NCI-H2196 treated with DMSO at 0.1 percent for 48 hours (cell line): ENCODE measurements around the gene TRIM9.

Experiments used
- DNase-seq: peaks from one replicate; lab custom pipeline; 2025; ENCODE audit not compliant: unreplicated experiment; lab: John Stamatoyannopoulos, UW

TRIM9 gene

GRCh38 chr14:51093371-51094281 is 1.3 kb downstream of the TRIM9 start:
- peak; percentile 87 for DNase-seq

DNA sequence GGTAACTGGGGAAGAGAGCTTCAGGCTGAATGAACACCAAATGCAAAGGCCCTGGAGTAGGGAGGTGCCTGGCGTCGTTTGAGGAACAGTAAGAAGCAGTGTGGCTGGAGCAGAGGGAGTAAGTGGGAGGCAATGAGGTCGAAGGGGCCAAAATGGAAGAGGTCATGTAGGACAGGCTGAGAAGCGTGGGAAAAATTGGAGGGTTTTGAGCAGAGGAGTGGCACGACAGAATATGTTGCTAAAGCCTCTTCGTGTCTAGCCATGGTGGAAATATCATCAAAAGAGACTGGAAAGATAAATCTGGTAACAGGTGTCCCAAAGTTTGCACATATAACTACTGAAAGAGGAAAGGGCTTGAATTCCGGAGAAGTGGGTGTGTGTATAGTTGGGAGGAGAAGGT is 1.9 kb downstream of the TRIM9 start:
- no peak for DNase-seq

DNA sequence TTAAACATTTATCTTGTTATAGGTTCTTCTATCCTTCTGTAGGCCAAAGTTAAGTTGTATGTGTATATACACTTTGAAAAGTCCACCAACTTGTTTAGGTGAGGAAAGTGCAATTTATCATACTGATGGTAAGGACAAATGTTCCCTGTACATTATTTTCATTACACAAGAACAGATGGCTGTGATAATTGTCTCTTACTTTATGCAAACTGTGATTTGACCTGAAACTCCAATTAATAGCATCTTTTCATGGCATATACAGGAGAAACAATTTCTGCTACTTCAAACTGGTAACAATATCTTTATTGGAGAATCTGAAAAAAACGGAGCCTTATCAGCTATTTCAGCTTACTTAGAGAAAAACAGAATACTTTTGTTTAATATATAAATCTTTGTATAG is 5.6 kb downstream of the TRIM9 start:
- no peak for DNase-seq

DNA sequence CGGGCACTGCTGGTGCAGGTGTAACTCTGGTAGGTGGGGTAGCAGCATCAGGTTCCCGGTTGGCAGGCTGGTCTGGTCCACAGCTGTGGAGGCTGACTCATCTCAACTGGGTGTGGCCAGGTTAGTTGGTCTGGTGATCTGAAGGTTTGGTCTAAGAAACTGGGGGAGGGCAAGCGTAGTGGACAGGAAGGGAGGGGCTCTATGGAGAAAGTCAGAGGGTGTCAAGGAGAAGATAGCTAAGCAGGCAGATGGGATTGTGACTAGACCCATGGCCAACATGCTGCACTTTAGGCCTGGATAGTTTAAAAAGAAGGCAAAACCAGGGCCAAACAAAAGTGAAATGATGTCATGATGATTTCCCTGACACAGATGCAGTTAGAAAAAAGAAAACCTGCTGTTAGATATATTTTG is 7.9 kb downstream of the TRIM9 start:
- peak; percentile 81 for DNase-seq

DNA sequence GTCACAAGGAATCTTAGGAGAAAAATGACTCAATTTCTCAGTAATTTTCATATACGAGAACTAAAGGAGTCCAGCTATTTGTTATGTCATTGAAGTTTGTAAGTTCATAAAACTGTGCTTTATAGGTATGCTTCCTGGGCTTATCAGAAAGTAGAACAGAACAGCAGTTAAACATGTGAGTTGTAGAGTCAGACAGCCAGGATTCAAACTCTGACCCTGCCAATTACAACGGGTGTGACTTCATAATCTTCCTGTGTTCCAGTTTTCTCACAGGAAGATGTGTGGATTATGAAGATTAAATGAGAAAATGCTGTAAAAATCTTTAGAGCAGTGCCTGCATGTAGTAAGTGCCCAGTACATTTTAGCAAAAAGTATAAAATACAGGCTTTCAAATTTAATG is 8.9 kb downstream of the TRIM9 start:
- DNase-seq: no peak

DNA sequence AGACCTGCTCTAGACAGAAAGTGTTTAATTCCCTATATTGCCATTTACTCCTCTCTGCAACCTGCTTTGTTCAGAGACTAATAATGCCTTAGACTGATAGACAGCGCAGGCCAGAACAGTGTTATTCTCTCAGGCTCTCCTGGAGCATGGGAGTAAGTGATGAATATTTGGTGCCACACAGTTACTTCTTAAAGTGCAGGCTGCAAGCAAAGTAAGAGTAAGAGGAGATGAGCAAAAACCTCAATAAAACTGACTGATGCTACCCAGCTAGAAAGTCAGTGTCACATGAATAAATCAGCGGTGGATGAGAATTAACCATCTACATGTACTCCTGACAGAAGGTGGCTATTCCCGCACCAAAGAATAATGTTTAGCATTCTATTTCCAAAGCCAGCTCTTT is 9.9 kb downstream of the TRIM9 start:
- DNase-seq: no peak

DNA sequence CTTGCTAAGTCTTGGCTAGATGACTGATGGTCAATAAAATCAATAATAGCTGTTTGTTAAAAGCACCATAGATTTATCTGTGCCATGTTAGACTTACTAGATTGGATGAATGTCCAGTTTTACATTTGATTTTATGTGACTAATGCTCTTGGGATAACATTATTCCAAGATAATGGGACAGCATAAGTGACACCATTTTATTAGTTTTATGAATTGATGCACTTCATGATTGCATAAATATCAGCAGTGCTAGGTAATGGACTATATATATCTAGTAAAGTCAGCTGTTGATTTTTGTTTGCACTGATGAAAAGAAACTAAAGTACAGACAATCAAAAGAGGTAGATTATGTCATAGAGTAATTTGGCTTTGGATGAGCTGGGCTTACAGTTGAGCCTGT is 10.4 kb downstream of the TRIM9 start:
- DNase-seq: no peak

DNA sequence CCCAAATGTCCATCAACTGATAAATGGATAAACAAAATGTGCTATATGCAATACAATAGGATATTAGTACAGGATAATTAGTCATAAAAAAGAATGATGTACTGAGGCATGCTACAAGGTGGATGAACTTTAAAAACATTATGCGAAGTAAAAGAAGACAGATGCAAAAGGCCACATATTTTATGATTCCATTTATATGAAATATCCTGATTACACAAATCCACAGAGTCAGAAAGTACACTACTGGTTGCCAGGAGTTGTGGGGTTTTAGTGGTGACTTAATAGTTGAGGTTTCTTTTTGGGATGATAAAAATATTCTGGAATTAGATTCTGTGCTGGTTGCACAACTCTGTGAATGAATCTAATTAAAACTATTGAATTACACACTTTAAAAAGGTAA is 12.6 kb downstream of the TRIM9 start:
- no peak for DNase-seq

DNA sequence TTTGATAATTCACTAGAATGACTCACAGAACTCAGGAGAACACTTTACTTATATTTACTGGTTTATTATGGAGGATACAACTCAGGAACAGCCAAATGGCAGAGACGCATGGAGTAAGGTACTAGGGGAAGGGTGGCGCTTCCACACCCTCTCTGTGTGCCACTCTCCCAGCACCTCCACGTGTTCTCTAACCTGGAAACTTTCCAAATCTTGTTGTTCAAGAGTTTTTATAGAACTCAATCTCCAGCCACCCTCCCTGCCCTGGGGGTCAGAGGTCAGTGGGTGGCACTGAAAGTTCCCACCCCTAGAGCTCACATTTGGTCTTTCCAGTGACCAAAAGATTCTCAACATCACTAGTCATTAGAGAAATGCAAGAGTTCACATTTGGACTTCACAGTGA is 13.2 kb downstream of the TRIM9 start:
- DNase-seq: no peak

DNA sequence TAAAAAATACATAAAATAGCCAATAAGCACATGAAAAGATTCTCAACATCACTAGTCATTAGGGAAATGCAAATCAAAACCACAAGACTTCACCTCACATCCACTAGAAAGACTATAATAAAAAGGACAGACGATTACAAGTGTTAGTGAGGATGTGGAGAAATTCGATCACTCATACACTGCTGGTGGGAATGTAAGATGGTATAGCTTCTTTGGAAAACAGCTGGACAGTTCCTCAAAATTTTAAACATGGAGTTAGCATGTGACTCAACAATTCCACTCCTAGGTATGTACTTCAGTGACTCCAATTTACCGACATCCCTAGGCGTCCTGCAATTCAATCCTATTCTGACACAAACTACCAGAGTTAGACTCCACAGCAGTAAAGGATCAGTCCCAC is 13.7 kb downstream of the TRIM9 start:
- no peak for DNase-seq

GRCh38 chr14:51080645-51081044 is 14.3 kb downstream of the TRIM9 start:
- no peak for DNase-seq

DNA sequence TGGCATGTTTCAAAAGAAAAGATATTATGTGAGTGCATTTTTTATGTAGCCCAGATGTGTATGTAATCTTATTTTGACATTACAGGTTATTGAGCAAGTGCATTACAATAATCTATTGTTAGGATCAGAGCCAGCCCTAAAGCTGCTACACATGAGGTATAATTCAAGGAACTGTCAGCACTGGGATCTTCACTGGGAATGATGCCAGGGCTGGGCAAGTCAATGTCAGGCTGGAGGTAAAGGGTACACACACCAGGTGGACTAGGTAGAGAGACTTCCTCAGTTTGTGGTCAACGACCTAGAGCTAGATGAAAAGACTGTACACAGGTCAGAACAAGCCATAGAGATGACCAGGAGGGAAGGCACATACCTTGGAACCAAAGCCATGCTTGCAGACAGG is 15.4 kb downstream of the TRIM9 start:
- DNase-seq: peak; percentile 46

- no peak for DNase-seq
These were observed 15.8 kb downstream of the TRIM9 start for GRCh38 chr14:51079085-51079484.

DNA sequence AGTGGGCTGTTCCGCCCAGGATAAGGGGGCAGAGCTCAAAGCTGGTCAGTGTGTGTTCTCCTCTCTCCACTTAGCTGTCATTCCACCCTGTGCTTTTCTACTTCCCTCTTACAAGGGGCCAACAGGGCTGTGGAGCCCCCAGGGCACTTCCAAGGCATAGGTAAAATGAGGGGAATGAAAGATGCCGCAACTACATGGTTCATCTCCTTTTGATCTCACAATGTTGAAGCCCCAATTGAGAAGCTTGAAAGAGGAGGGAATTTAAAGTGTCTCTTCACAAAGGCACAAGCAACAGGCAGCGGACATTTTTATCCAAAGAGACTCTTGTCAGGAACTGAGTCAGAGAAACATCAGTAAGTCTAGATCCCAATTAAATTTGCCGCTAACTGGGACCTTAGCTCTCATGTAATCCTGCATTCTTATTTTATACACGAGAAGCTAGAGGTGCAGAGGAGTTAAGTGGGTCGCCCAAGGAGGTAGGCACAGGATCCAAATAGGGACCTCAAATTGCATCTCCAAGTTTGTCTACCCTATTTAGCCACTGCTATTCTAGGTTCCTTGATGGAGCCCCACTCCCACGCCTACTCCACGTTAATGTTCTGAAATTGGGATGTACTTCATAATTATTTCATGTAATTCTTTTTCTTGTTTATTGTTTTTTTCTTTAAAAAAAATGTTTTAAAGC is 20.1 kb downstream of the TRIM9 start:
- DNase-seq: no peak

- DNase-seq: no peak
These were observed 21.2 kb downstream of the TRIM9 start for GRCh38 chr14:51073731-51074130.

- no peak for DNase-seq
These were observed 21.9 kb downstream of the TRIM9 start for GRCh38 chr14:51072976-51073375.

GRCh38 chr14:51071857-51072256 is 23.0 kb downstream of the TRIM9 start:
- no peak for DNase-seq

GRCh38 chr14:51070726-51071125 is 24.2 kb downstream of the TRIM9 start:
- DNase-seq: no peak

GRCh38 chr14:51069055-51069454 is 25.9 kb downstream of the TRIM9 start:
- no peak for DNase-seq

DNA sequence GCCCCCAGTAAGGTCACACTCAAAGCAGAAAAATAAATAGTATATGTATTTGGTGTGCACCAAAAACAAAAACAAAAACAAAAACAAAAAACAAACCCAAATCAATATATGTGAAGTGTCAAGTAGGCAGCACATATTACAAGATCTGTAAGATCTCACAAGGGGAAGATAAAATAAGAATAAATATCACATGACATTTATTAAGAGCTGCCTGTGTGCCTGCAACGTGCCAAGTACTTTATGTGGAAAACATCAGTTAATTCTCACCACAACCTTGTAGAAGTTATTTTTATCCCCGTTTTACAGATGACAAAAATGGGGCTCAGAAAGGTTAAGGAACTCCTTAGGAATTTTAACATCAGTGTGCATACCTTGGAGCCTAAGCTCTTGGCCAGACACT is 26.6 kb downstream of the TRIM9 start:
- DNase-seq: no peak

DNA sequence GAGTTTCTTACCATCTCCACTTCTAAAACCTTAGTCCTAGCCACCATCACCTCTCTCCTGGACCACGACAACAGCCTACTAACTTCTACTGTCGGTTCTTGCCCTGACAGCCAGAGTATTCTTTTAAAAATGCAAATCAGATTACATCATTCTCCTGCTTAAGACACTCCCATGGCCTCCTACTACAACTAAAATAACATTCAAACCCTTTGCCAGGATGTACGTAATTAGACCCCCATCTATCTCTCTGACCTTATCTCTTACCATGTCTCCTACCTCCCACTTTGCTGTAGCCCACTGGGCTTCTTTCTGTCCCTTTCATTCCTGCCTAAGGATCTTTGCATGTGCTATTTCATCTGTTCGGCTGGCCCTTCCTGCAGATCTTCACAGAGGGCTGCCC is 27.6 kb downstream of the TRIM9 start:
- DNase-seq: no peak

- DNase-seq: no peak
These were observed 28.3 kb downstream of the TRIM9 start for GRCh38 chr14:51066576-51066975.
